Transverse colon (tissue), 4 donors: ENCODE data around the gene PDGFC.

Experiments used
- POLR2AphosphoS5 ChIP-seq, 3 donors: sonication (generic); formaldehyde crosslinking; IDR thresholded peaks; one replicate each; pipeline ENCODE4 v1.6.1; 2016; ENCODE audit warnings: antibody characterized with exemption in 3 of 3
- TF ChIP-seq, protein P1 (sequence below), 5 experiments: fragments of 200-600 bp in 3 of 5; fragments of 450-650 bp in 2 of 5; sonication (generic) in 3 of 5; IDR thresholded peaks; 1 replicate in 2 of 5; 2 replicates in 3 of 5; pipeline ENCODE4 v1.5.1; 2016 to 2017; ENCODE audit warnings: antibody characterized with exemption in 5 of 5, inconsistent platforms in 3 of 5, mild to moderate bottlenecking in 2 of 5, moderate library complexity in 1 of 5

GRCh38 chr4:156909010-156909409, 62.6 kb downstream of the PDGFC start:
- TF ChIP-seq, protein P1, sequence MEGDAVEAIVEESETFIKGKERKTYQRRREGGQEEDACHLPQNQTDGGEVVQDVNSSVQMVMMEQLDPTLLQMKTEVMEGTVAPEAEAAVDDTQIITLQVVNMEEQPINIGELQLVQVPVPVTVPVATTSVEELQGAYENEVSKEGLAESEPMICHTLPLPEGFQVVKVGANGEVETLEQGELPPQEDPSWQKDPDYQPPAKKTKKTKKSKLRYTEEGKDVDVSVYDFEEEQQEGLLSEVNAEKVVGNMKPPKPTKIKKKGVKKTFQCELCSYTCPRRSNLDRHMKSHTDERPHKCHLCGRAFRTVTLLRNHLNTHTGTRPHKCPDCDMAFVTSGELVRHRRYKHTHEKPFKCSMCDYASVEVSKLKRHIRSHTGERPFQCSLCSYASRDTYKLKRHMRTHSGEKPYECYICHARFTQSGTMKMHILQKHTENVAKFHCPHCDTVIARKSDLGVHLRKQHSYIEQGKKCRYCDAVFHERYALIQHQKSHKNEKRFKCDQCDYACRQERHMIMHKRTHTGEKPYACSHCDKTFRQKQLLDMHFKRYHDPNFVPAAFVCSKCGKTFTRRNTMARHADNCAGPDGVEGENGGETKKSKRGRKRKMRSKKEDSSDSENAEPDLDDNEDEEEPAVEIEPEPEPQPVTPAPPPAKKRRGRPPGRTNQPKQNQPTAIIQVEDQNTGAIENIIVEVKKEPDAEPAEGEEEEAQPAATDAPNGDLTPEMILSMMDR (IDR thresholded peaks at IDR 0.05), result no peak
- TF ChIP-seq POLR2AphosphoS5 (IDR thresholded peaks at IDR 0.05), result no peak
